AG09309 (cell line): ENCODE measurements around the gene TEAD4.

Experiments
- DNase-seq: peaks from one replicate; pipeline ENCODE4 v3.0.0-alpha.2; 2010; ENCODE audit warnings: low read depth
- H3K4me3 ChIP-seq: 2 replicates; pipeline ENCODE4 v1.5.1; 2011; ENCODE audit warnings: mild to moderate bottlenecking, low read depth, low read length, moderate library complexity; ENCODE audit not compliant: control insufficient read depth
- TF ChIP-seq, protein P1 (sequence below): IDR thresholded peaks from 2 replicates; pipeline ENCODE4 v1.5.1; 2011; ENCODE audit warnings: mild to moderate bottlenecking, low read depth, low read length, inconsistent platforms; ENCODE audit not compliant: insufficient read depth, control insufficient read depth; ENCODE audit errors: missing control alignments

The TEAD4 gene

DNA sequence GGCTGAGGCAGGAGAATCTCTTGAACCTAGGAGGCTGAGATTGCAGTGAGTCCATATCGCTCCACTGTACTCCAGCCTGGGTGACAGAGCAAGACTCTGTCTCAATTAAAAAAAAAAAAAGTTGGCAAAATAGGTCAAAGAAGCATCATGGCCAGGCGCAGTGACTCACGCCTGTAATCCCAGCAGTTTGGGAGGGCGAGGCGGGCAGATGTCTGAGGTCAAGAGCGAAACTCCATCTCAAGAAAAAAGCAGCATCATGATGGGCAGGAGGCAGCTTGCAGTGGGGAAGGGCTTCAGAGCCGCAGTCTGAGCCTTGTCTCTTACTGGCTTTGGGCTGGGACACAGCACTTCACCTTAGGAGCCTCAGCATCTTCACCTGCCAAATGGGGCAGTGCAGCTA lies 21.4 kb downstream of the TEAD4 start:
- no peak overlapping the region for H3K4me3 ChIP-seq
- DNase-seq, result no peak
- TF ChIP-seq, protein P1, sequence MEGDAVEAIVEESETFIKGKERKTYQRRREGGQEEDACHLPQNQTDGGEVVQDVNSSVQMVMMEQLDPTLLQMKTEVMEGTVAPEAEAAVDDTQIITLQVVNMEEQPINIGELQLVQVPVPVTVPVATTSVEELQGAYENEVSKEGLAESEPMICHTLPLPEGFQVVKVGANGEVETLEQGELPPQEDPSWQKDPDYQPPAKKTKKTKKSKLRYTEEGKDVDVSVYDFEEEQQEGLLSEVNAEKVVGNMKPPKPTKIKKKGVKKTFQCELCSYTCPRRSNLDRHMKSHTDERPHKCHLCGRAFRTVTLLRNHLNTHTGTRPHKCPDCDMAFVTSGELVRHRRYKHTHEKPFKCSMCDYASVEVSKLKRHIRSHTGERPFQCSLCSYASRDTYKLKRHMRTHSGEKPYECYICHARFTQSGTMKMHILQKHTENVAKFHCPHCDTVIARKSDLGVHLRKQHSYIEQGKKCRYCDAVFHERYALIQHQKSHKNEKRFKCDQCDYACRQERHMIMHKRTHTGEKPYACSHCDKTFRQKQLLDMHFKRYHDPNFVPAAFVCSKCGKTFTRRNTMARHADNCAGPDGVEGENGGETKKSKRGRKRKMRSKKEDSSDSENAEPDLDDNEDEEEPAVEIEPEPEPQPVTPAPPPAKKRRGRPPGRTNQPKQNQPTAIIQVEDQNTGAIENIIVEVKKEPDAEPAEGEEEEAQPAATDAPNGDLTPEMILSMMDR, result no peak

DNA sequence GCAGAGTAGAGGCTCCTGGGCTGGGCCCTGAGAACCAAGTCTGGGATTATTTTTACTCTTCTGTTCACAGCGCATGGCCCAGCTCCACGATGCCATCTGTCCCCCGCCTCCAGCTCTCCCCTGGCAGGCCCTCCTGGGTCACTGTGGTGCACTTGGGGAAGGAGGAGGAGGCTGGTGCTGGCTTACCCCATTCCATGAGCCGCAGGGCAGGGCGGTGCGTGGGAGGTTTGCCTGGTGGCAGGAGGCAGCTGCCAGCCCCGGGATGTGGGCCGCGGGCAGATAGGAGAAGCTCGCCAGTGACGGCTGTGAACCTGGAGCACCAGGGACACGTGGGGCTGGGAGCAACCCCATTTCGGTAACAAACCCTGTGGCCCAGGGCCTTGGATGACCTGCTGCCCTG lies 23.2 kb downstream of the TEAD4 start:
- TF ChIP-seq, protein P1, result no peak
- DNase-seq, result no peak
- H3K4me3 ChIP-seq, result no peak overlapping the region

GRCh38 chr12:2984249-2984648 lies 25.1 kb downstream of the TEAD4 start:
- TF ChIP-seq, protein P1, result no peak
- DNase-seq, result no peak
- no peak overlapping the region for H3K4me3 ChIP-seq

DNA sequence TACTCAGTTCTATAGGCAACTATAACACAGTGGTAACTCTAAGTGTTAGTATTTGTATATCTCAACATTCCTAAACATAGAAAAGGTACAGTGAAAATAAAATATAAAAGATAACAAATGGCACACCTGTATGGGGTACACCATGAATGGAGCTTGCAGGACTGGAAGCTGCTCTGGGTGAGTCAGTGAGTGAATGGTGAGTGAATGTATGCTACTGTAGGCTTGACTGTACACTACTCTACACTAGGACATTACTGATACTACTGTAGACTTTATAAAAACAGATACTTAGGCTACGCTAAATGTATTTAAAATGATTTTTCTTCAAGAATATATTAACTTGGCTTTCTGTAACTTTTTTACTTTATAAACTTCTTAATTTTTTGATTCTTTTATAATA lies 25.5 kb downstream of the TEAD4 start:
- TF ChIP-seq, protein P1, result no peak
- no peak overlapping the region for H3K4me3 ChIP-seq
- no peak for DNase-seq

DNA sequence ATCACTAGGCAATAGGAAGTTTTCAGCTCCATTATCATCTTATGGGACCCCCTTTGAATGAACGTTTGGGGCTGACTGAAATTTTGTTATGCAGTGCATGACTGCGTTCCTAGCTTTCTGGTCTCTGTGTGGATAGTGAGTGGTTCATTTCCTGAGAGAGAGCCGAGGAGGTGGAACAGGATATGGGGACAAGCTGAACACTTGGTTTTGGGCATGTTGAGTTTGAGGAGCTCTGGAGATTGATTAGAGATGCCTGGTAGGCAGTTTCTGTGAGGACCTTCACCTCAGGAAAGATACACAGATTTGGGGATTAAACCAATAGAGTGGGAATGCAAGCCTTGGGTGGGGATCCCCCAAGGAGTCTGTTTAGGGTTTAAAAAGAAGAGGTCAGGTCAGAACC lies 27.7 kb downstream of the TEAD4 start:
- TF ChIP-seq, protein P1, result no peak
- H3K4me3 ChIP-seq, result no peak overlapping the region
- DNase-seq, result no peak

DNA sequence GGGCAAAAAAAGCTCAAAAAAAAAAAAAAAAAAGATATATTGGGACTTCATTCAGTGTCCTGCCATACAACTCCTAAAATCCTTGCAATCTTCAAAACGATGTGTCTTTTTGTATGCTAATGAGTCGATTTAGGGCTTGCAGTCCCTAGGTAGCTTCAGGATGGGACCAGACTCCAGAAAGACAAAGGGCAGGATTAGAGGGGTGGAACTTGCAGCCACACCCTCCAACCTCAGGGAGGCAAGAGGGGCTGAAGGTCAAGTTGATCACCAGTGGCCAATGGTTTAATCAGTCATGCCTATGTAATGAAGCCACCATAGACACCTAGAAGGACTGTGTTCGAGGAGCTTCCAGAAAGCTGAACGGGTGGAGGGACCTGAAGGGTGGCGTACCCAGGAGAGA lies 29.3 kb downstream of the TEAD4 start:
- TF ChIP-seq, protein P1, result no peak
- no peak for DNase-seq
- H3K4me3 ChIP-seq, result no peak overlapping the region

DNA sequence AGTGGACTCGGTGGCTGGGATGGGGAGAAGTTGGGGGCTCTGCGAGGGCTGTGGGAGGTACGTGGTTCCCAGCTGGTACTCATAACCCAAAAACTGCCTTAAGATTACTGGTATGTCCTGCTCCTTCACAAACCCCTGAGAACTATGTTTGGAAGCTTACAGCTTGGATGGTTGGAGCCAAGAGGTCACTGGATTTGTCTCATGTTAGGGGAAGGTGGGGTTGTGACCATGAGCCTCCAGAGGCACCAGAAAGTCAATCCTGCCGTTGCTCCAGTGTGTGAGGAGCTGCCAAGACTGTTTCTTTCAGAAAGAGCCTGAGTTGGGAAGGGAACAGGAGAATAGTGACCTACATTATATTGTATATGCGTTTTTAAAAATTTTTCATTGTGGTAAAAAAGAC lies 33.5 kb downstream of the TEAD4 start:
- no peak for DNase-seq
- TF ChIP-seq, protein P1, result no peak
- no peak overlapping the region for H3K4me3 ChIP-seq
